DND-41 (cell line): ENCODE results near the gene ANKRD29.

Experiments used
- ATAC-seq: fragments of 200-7000 bp; cut with Tn5 transposase; 3 replicates; pipeline ENCODE4 v1.9.1; 2021; ENCODE audit warnings: low read depth; ENCODE audit not compliant: insufficient read depth
- DNase-seq: peaks from one replicate; pipeline ENCODE4 v3.0.0-alpha.2; 2020
- H2AFZ ChIP-seq: 2 replicates; pipeline ENCODE4 v1.6.0; 2012; ENCODE audit warnings: low read depth, low read length
- H3K27ac ChIP-seq: 2 replicates; pipeline ENCODE4 v1.5.1; 2012; ENCODE audit warnings: low read length, inconsistent platforms
- H3K27me3 ChIP-seq: fragments of 200-600 bp; sonication (generic); 2 replicates; pipeline ENCODE4 v1.6.0; 2012; ENCODE audit warnings: low read length, mild to moderate bottlenecking, inconsistent platforms; ENCODE audit not compliant: insufficient read depth, poor library complexity
- H3K36me3 ChIP-seq: 2 replicates; pipeline ENCODE4 v1.5.1; 2012; ENCODE audit warnings: low read length, inconsistent platforms; ENCODE audit not compliant: insufficient read depth
- H3K4me1 ChIP-seq: 2 replicates; pipeline ENCODE4 v1.5.1; 2012; ENCODE audit warnings: mild to moderate bottlenecking, low read length; ENCODE audit not compliant: insufficient read depth
- H3K4me2 ChIP-seq: 2 replicates; pipeline ENCODE4 v1.6.0; 2012; ENCODE audit warnings: mild to moderate bottlenecking, moderate library complexity, low read length, inconsistent platforms; ENCODE audit not compliant: insufficient read depth
- H3K4me3 ChIP-seq, 2 experiments: fragments of 200-600 bp in 1 of 2; shearing (Covaris generic) in 1 of 2; 2 replicates each; pipeline ENCODE4 v1.5.1; 2012 to 2016; ENCODE audit warnings: inconsistent platforms in 2 of 2, low read length in 2 of 2, mild to moderate bottlenecking in 2 of 2, low read depth in 1 of 2, moderate library complexity in 1 of 2
- H3K79me2 ChIP-seq: 2 replicates; pipeline ENCODE4 v1.6.0; 2012; ENCODE audit warnings: low read length, inconsistent platforms; ENCODE audit not compliant: insufficient read depth
- H3K9ac ChIP-seq: 2 replicates; pipeline ENCODE4 v1.6.0; 2012; ENCODE audit warnings: low read depth, mild to moderate bottlenecking, inconsistent platforms, low read length, moderate library complexity
- H3K9me3 ChIP-seq: 2 replicates; pipeline ENCODE4 v1.5.1; 2012; ENCODE audit warnings: low read length, moderate library complexity, mild to moderate bottlenecking, inconsistent platforms; ENCODE audit not compliant: insufficient read depth, severe bottlenecking
- H4K20me1 ChIP-seq: 2 replicates; pipeline ENCODE4 v1.6.0; 2012; ENCODE audit warnings: low read length; ENCODE audit not compliant: insufficient read depth
- CTCF ChIP-seq: IDR thresholded peaks from 2 replicates; pipeline ENCODE4 v1.5.1; 2012; ENCODE audit warnings: borderline replicate concordance, low read length, moderate library complexity, mild to moderate bottlenecking; ENCODE audit not compliant: poor library complexity, severe bottlenecking; ENCODE audit errors: extremely low read depth
- EZH2 ChIP-seq: IDR thresholded peaks from 3 replicates; pipeline ENCODE4 v1.6.1; 2012; ENCODE audit warnings: borderline replicate concordance, low read depth, mild to moderate bottlenecking, moderate library complexity, low read length, inconsistent platforms; ENCODE audit not compliant: severe bottlenecking

The ANKRD29 gene

GRCh38 chr18:23572012-23572411, 90.7 kb downstream of the ANKRD29 start:
- Histone ChIP-seq H3K9me3 (no peaks in the 10 kb centered on the region), H3K27ac (no peak overlapping the region), H4K20me1 (peaks cover 8% of the 10 kb centered on the region; the same call in 1 of the 2 replicates), H3K79me2 (peaks cover 8% of the 10 kb centered on the region; the same call in 1 of the 2 replicates), H3K4me1 (peaks cover 22% of the 10 kb centered on the region), H3K27me3 (no peaks in the 10 kb centered on the region), H3K4me2 (no peak overlapping the region), H2AFZ (no peak overlapping the region), H3K4me3 (no peak overlapping the region), H3K9ac (no peak overlapping the region), H3K36me3 (peaks cover 67% of the 10 kb centered on the region)
- no peak for ATAC-seq
- TF ChIP-seq EZH2 (no peak), CTCF (no peak)
- DNase-seq: no peak

- Histone ChIP-seq H3K79me2 (peaks cover 8% of the 10 kb centered on the region; the same call in 1 of the 2 replicates), H3K36me3 (peaks cover 72% of the 10 kb centered on the region), H4K20me1 (peaks cover 8% of the 10 kb centered on the region; the same call in 1 of the 2 replicates), H3K4me2 (no peak overlapping the region), H3K9me3 (no peaks in the 10 kb centered on the region), H3K9ac (no peak overlapping the region), H3K4me1 (peaks cover 22% of the 10 kb centered on the region), H2AFZ (no peak overlapping the region), H3K4me3 (no peak overlapping the region), H3K27me3 (no peaks in the 10 kb centered on the region), H3K27ac (no peak overlapping the region)
- no peak for DNase-seq
- ATAC-seq: no peak
- no peak for TF ChIP-seq EZH2
- TF ChIP-seq CTCF: no peak
Measured at GRCh38 chr18:23570912-23571504, 91.7 kb downstream of the ANKRD29 start.

GRCh38 chr18:23569299-23570063, 93.2 kb downstream of the ANKRD29 start:
- Histone ChIP-seq H4K20me1 (peaks cover 2% of the 10 kb centered on the region; the same call in 1 of the 2 replicates), H3K9me3 (no peaks in the 10 kb centered on the region), H3K79me2 (peaks cover 2% of the 10 kb centered on the region; the same call in 1 of the 2 replicates), H3K36me3 (peaks cover 73% of the 10 kb centered on the region), H3K27me3 (no peaks in the 10 kb centered on the region), H3K4me2 (no peak overlapping the region), H3K9ac (no peak overlapping the region), H2AFZ (no peak overlapping the region), H3K4me3 (no peak overlapping the region), H3K4me1 (peaks cover 12% of the 10 kb centered on the region), H3K27ac (no peak overlapping the region)
- TF ChIP-seq CTCF (no peak), EZH2 (no peak)
- DNase-seq (no peak), ATAC-seq (no peak)
